Cerebellar cortex (tissue), 1 donor: ENCODE results near the gene PPP1R14C.
A peak's percentile ranks its signal among the peaks of the same experiment; 100 is the strongest.
"Not testable (repeated sequence)": the region's sequence is repeated elsewhere in the genome, so short reads cannot be mapped to it uniquely, and the experiment has no call there.

Experiments used
- DNase-seq: peaks from one replicate; pipeline ENCODE4 v3.0.0-alpha.2; 2015; ENCODE audit warnings: low spot score

The PPP1R14C gene

GRCh38 chr6:150169181-150169580, 26.3 kb downstream of the PPP1R14C start:
- DNase-seq, result no peak

GRCh38 chr6:150169609-150170008, 26.8 kb downstream of the PPP1R14C start:
- no peak for DNase-seq

GRCh38 chr6:150172929-150173328, 30.1 kb downstream of the PPP1R14C start:
- no peak for DNase-seq

- DNase-seq, result no peak
Observed at GRCh38 chr6:150175586-150176151, 32.8 kb downstream of the PPP1R14C start.

GRCh38 chr6:150176152-150176551, 33.3 kb downstream of the PPP1R14C start:
- DNase-seq, result peak; percentile 93

- DNase-seq, result no peak
Observed at GRCh38 chr6:150176659-150177058, 33.8 kb downstream of the PPP1R14C start.

GRCh38 chr6:150177259-150177951, 34.6 kb downstream of the PPP1R14C start:
- DNase-seq, result no peak

- no peak for DNase-seq
Observed at GRCh38 chr6:150177952-150178520, 35.2 kb downstream of the PPP1R14C start.

- no peak for DNase-seq
Observed at GRCh38 chr6:150179030-150179429, 36.2 kb downstream of the PPP1R14C start.

- DNase-seq, result not testable (repeated sequence)
Observed at GRCh38 chr6:150179907-150180424, 37.1 kb downstream of the PPP1R14C start.

GRCh38 chr6:150180517-150180916, 37.7 kb downstream of the PPP1R14C start:
- no peak for DNase-seq

- DNase-seq, result no peak
Observed at GRCh38 chr6:150182460-150183078, 39.7 kb downstream of the PPP1R14C start.

GRCh38 chr6:150183105-150183504, 40.3 kb downstream of the PPP1R14C start:
- DNase-seq, result no peak

GRCh38 chr6:150183966-150184365, 41.1 kb downstream of the PPP1R14C start:
- no peak for DNase-seq

- DNase-seq, result no peak
Observed at GRCh38 chr6:150184850-150185731, 42.2 kb downstream of the PPP1R14C start.

GRCh38 chr6:150185732-150186117, 42.9 kb downstream of the PPP1R14C start:
- DNase-seq, result no peak

GRCh38 chr6:150186129-150186898, 43.5 kb downstream of the PPP1R14C start:
- DNase-seq, result no peak

- not testable (repeated sequence) for DNase-seq
Observed at GRCh38 chr6:150187433-150187832, 44.6 kb downstream of the PPP1R14C start.

GRCh38 chr6:150189122-150189521, 46.3 kb downstream of the PPP1R14C start:
- DNase-seq, result no peak

GRCh38 chr6:150191809-150192208, 49.0 kb downstream of the PPP1R14C start:
- no peak for DNase-seq

- no peak for DNase-seq
Observed at GRCh38 chr6:150194195-150194594, 51.4 kb downstream of the PPP1R14C start.
